Measurements from ENCODE around the gene ALDH1A3. TPM values are rescaled to one million over a fixed set of nuclear protein-coding genes. Genes with fewer than 3 reads are reported as not detected.

ALDH1A3 gene
- total RNA-seq, 1 donor from 2014 or later, result not detected

DNA sequence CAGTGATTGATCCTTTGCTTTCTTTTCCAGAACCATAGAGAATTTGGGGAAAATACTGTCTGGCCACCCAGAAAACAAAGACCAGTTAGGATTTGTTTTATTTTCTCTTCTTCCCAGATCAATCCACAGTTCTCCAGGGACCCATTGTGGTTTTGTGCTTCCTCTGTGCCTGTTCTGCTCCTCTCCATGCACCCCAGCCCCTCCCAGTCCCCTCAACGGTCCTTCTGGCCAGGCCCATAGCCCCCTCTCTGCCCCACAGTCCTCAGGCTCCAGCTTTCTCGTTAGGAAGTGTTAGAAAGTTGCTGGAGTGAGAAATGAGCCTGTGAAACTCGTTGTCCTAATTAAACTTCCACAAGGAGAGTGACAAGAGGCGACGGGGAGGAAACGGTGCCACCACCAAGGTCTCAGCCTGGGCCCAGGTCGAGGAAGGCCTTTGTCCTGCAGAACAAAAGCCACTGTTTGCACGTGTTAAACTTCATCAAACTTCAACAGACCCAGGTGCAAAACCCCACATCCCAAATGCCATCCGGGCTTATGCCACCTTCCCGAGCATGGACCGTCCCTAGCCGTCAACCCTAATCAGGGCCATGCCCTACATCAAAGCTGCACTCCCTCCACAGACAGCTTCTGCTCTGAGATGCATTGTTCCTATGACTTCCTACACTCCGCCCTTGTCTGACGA lies 18.7 kb upstream of the ALDH1A3 start:
- Mint-ChIP-seq H3K27ac (no peak overlapping the region), H3K27me3 (peaks cover 22% of the 10 kb centered on the region), H3K4me1 (no peaks in the 10 kb centered on the region), H3K9me3 (peaks cover 6% of the 10 kb centered on the region), H3K36me3 (ENCODE audit: low read depth) (no peaks in the 10 kb centered on the region), H3K4me3 (no peak overlapping the region)
- ChIA-PET POLR2A (no interaction called here), CTCF (interaction anchor here (0.6 to 1.4 kb wide), 2 partner anchors 11 to 12 kb away, joined by 3 read pairs; no protein-coding TSS in a partner anchor)
- DNase-seq, result no peak
- TF ChIP-seq, protein P1, sequence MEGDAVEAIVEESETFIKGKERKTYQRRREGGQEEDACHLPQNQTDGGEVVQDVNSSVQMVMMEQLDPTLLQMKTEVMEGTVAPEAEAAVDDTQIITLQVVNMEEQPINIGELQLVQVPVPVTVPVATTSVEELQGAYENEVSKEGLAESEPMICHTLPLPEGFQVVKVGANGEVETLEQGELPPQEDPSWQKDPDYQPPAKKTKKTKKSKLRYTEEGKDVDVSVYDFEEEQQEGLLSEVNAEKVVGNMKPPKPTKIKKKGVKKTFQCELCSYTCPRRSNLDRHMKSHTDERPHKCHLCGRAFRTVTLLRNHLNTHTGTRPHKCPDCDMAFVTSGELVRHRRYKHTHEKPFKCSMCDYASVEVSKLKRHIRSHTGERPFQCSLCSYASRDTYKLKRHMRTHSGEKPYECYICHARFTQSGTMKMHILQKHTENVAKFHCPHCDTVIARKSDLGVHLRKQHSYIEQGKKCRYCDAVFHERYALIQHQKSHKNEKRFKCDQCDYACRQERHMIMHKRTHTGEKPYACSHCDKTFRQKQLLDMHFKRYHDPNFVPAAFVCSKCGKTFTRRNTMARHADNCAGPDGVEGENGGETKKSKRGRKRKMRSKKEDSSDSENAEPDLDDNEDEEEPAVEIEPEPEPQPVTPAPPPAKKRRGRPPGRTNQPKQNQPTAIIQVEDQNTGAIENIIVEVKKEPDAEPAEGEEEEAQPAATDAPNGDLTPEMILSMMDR (IDR thresholded peaks at IDR 0.05), result no peak
- ATAC-seq (ENCODE audit: low read depth), result no peak
- intact Hi-C loops (cut with micrococcal nuclease), result no loop called here

DNA sequence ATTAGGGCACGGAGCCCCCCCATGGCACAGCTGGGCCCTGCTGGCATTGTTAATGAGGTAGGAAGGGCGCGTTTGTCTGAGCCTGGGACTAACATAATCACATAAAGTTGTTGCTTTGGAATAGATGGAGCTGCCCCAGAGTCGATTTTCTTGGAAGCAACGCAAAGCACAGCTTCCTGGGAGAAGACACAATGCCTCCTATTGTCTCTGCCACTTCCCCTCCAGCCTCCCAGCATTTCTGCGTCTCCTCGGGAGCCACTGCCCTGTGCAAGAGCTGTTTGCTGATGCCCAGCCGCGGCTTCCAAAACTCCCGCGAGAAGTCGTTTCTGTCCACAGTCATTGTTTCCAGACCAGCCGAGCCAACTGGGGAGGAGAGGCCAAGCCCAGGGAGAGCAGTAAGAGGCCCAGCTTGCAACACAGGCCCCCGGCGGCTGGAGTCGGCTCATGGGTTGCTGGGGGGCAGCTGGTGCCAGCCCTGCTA lies 18.1 kb upstream of the ALDH1A3 start:
- Mint-ChIP-seq H3K36me3 (ENCODE audit: low read depth) (no peaks in the 10 kb centered on the region), H3K4me3 (no peak overlapping the region), H3K4me1 (no peaks in the 10 kb centered on the region), H3K9me3 (peaks cover 6% of the 10 kb centered on the region), H3K27ac (no peak overlapping the region), H3K27me3 (peaks cover 22% of the 10 kb centered on the region)
- ChIA-PET POLR2A (no interaction called here), CTCF (interaction anchor here (1.4 kb wide), 1 partner anchor 11 kb away, joined by 3 read pairs; no protein-coding TSS in a partner anchor)
- DNase-seq, result no peak
- TF ChIP-seq, protein P1 (IDR thresholded peaks at IDR 0.05), result no peak
- no peak for ATAC-seq (ENCODE audit: low read depth)
- intact Hi-C loops (cut with micrococcal nuclease), result no loop called here

DNA sequence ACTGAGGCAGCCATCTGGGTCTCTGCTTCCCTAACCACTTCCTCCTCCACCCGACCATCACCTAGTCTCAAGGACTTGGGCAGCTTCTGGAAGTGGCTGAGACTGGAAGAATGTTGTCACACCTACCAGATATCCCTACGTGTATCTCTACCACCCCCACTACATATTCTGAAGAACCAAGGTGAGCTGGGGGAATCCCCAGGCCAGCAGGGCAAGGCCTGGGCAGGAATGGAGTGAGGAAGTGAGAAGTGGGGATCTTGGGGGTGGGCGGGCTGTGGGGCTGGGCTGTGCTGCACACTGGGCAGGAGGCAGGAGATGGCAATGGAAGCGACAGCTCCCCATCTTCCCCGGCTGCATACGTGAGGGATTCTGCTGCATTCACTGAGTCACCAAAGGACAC lies 17.5 kb upstream of the ALDH1A3 start:
- Mint-ChIP-seq H3K4me3 (no peak overlapping the region), H3K27ac (no peak overlapping the region), H3K27me3 (peaks cover 22% of the 10 kb centered on the region), H3K9me3 (peaks cover 6% of the 10 kb centered on the region), H3K4me1 (no peaks in the 10 kb centered on the region), H3K36me3 (ENCODE audit: low read depth) (no peaks in the 10 kb centered on the region)
- no peak for DNase-seq
- intact Hi-C loops (cut with micrococcal nuclease), result no loop called here
- no peak for ATAC-seq (ENCODE audit: low read depth)
- ChIA-PET CTCF (interaction anchor here (1.4 kb wide), 1 partner anchor 11 kb away, joined by 3 read pairs; no protein-coding TSS in a partner anchor), POLR2A (no interaction called here)
- TF ChIP-seq, protein P1 (IDR thresholded peaks at IDR 0.05), result no peak

DNA sequence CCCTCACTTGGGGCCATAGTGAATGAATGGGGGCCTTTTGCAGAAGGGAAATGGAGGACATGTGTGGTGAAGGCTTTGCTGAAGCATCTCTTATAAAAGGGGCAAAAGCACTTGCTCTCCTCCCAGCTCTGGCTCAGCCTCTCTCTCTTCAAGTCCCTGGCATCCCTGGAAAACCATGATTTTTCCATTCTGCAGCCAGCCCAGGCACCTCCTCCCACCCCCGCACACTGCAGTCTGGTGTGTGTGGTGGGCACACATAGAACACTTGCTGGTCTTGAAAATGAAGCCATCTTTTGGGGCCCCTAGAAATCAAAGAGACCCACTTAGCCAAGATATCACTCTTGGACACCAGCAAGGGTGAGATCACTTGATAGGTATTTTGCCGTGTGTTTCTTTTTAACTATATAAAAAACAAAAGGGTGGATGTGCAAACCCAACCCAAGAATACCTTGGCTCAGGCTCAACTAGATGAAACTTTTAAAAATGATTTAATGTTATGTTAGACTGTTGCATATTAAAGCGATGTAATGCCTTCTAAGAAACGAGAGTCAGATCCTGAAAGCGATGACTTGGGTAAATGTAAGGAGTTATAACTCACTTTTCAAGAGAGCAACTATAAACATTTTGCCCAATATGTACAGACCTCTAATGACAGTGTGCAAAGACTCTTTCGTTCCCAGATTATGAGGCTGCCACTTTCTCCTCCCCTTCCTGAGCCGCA lies 16.4 kb upstream of the ALDH1A3 start:
- ATAC-seq (ENCODE audit: low read depth) (no peak), DNase-seq (no peak)
- Mint-ChIP-seq H3K4me3 (no peak overlapping the region), H3K36me3 (ENCODE audit: low read depth) (no peaks in the 10 kb centered on the region), H3K4me1 (no peaks in the 10 kb centered on the region), H3K27me3 (peaks cover 17% of the 10 kb centered on the region), H3K9me3 (peaks cover 6% of the 10 kb centered on the region), H3K27ac (no peak overlapping the region)
- CTCF ChIA-PET, result no interaction called here
- intact Hi-C loops (cut with micrococcal nuclease), result no loop called here
- POLR2A ChIA-PET, result interaction anchor here (0.6 kb wide), 1 partner anchor 15 kb away, joined by 3 read pairs; no protein-coding TSS in a partner anchor
- TF ChIP-seq, protein P1 (IDR thresholded peaks at IDR 0.05), result no peak

DNA sequence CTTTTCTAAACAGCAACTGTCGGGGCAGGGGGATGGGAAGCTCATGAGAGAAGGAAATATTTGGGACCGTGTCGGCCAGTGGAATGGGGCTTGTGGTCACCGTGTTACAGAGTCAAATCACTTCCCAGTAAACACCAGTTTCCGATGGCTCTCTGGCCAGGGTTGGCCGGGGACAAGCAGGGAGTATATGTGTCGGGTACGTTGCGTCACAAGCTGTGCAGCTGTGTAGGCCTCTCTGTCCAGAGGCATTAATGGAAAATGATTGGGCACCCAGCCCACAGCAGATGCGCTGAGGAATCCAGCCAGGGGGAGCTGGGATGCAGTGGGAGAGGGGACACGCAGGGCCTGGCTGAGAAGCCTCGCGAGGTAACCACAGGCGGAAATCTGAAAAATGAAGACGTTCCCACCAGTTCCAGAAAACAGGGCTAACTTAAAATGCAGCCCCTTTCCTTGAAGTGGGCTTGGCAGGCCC lies 15.8 kb upstream of the ALDH1A3 start:
- intact Hi-C loops (cut with micrococcal nuclease), result no loop called here
- TF ChIP-seq, protein P1 (IDR thresholded peaks at IDR 0.05), result no peak

More for the DNA sequence above, 15.8 kb upstream of the ALDH1A3 start:
- ChIA-PET POLR2A (no interaction called here), CTCF (interaction anchor here (1.6 kb wide), 1 partner anchor 11 kb away, joined by 4 read pairs; no protein-coding TSS in a partner anchor)
- Mint-ChIP-seq H3K9me3 (peaks cover 6% of the 10 kb centered on the region), H3K36me3 (ENCODE audit: low read depth) (no peaks in the 10 kb centered on the region), H3K4me1 (no peaks in the 10 kb centered on the region), H3K27me3 (peaks cover 17% of the 10 kb centered on the region), H3K27ac (no peak overlapping the region), H3K4me3 (no peak overlapping the region)
- DNase-seq (no peak), ATAC-seq (ENCODE audit: low read depth) (no peak)
